HG03108 (cell line): ENCODE data around the gene UNC5C.

ENCODE experiments used
- ATAC-seq: cut with Tn5 transposase; IDR thresholded peaks from one replicate; pipeline ENCODE4 v1.9.1; 2021; ENCODE audit warnings: moderate library complexity; ENCODE audit not compliant: unreplicated experiment

UNC5C gene

DNA sequence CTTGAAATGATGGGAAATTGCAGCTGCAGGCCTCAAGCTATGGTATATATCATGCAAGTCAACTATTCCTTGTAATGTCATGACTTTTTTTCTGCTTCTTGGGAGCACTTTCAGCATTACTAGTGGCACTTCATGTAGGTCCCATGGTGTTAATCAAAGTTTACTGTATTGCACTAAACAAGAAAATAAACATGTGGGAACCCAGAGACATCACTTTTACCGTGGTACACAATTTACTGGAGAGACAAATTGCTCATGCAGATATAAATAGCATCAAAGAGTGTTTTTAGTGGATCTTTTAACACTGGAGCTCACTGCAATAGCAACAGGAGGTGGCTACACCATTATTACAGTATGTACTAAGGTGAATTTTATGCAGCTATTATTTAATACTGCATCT is 79.2 kb downstream of the UNC5C start:
- no peak for ATAC-seq

DNA sequence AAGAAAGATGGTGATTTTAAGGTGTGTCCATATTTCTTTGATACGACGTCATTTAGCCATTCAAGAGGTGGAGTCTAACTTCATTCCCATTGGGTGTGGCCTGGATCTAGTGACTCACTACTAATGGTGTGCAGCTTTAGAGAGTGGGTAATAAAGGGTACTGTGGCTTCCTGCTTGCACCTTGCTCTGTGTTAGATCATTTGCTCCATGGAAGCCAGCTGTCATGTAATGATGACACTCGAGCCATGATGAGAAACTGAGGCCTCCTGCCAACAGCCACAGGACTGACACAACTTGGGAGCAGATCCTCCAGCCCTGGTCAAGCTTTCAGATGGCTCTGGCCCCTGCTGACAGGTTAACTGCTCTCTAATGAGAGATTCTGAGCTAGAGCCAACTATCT is 82.0 kb downstream of the UNC5C start:
- no peak for ATAC-seq

DNA sequence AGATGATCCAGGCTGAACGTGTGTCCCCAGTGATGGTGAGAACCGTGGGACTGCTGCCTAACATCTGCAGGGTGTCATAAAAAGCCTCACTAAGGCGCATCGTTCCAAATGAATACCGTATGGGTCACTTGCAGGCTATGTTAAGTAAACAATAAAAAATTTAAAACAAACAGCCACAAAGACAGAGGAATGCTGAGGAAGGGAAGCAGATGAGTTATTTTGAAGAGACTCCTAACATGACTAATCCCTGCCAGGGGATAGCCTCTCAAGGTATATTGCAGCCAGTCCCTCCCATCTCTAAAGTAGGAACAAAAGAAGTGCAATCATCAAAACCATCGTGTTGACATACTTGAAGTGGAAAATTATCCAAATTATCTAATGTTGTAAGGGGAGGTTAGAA is 83.8 kb downstream of the UNC5C start:
- ATAC-seq: no peak

DNA sequence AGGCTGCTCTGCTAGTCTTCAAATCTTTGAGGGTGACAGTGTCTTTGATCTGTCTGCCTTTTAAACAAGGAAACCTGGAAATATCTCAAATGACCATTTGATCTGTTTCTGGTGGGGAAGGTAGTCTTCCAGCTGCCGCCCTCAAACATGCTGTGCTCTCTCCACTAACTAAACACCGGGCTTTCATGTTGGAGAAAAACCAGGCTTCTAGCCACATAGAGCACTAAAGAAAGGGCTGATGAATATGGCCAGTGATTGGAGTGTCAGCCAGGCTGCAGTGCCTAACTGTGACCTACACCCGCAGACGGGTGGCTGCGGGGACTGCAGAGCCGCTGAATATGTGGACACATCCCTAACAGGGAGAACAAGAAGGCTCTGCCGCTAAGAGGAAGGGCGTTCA is 85.9 kb downstream of the UNC5C start:
- no peak for ATAC-seq

DNA sequence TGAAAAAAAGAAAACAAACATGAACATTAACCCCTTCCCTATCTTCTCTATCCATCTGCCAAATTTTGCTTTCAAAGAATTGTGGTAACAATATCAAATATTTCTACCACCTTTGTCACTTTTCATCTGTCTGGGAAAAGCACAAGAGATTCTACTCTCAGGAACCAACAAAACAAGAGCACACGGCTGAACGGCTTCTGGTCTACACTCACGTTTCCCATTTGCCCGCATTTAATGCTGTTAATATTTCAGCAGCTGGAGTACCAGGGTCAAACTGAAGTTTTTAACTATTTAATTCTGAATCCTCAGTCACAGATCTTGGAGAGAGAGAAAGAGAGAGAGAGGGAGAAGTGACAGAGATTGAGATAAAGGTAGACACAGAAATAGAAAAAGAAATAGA is 91.4 kb downstream of the UNC5C start:
- ATAC-seq: no peak

DNA sequence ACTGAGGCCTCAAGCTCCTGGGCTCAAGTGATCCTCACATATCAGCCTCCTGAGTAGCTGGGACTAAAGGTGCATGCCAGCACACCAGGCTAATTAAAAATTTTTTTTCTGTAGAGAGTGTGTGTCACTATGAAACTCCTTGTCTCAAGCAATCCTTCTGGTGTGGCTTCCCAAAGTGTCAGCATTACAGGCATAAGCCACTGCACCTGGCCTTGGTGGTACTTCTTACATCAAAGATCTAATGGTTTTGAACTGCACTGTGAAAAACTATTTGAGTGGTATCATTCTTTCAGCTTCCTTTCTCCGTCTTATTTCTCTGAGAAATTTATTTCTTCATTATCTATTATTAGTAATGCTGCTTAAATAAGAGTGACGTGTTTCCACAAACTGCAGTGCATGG is 98.5 kb downstream of the UNC5C start:
- no peak for ATAC-seq

DNA sequence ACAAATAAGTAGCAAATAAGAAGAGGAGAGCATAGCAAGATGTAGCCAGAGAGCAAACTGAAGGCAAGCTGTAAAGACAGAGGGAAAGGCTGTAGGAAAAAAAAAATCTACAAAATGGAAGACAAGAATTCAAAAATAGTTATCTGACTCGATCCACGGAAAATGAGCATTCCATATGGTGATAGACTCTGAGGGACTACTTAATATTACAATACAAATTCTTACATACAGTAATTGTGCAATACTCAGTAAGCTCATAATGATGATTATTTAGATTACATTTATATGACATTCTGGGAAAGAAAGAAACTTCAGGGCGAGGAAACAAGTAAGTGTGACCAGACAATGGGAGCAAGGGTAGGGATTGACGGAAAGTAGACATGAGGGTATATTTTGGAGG is 102.6 kb downstream of the UNC5C start:
- ATAC-seq: no peak

DNA sequence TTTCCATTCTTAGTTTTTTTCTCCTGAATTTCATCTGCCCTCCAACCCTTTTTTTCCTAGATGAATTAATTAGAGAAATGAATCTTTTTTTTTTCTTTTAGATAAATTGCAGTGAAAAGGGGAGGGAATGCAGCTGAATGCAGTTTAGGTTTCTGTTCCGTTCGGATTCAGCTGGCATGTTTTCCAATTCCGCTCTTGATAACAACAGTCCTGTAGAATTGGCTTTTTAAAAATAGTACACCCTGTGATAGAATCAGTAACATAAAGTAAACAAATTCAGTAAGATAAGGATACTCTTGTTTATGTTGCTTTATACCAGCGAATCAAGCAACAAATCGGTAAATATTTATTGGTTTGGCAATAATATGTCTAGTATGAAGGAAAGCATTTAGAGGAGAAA is 103.5 kb downstream of the UNC5C start:
- no peak for ATAC-seq

DNA sequence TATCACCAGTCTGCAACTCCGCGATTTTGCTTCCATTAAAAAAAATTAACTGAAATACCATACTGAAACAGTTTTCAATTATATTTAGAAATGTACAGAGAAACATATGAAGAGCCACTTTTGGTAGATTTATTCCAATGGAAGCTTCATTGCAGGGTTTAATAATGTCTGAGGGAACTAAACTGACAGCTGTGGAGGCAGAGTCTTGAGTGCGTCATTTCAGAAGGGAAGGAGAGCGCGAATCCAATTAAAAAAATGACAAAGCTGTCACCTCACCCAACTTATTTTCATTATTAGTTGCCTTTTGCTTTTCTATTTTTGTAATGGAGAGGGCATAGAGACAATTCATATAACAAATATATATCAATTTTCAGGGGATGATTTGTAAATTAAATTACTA is 104.0 kb downstream of the UNC5C start:
- no peak for ATAC-seq

DNA sequence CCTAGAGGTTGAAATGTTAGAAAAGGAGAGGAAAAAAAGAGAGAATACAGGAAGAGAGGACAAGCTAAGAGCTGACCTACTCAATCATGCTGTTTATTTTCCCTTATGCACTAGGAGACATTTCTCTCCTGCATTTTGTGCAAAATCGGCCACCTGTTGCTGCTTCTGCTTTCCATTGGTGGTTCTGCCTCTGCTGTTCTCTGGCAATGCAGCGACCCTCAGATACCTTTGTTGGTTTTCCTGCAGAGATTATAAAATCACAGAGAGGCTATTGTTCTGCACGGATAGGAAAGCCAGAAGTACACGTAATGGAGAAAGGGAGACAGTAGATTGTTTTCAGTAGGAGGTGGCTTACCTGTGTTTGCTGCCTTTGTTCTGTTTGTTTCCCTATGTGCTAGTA is 108.9 kb downstream of the UNC5C start:
- no peak for ATAC-seq

DNA sequence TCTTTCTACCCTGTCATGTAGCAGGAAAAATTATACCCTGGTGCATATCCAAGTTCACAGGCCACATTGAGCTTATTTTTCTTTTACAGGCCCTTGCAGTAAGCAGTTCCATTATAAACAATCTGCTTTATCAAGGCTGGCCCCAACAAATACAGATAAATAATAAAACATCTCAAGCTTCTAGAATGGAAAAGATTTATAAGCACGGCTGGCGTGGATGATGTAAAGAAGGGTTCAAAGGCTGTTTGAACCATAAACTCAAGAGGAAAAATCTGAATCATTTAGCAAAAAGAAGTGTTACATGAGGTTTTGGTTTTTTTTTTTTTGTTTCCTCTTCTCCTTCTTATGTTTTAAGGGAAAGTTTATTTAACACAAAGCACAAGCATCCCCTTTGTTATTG is 109.7 kb downstream of the UNC5C start:
- no peak for ATAC-seq

DNA sequence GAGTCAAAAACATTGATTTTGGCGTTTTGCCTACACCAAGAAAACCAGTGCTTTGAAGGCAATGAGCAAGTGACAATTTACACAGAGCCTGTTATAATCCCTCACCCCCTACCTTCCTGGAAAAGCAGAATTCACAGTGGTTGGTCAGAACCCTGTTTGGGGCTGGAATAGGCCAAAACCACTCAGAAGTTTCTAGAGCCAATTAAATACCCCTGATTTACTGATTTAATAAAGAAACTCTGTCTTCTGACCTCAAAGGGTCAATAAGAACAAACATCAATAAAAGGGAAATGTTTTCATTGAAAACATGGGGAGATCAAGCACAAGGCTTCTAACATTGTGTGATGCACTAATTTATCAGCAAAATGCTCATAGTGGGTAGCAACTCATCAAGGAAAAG is 116.3 kb downstream of the UNC5C start:
- ATAC-seq: no peak

DNA sequence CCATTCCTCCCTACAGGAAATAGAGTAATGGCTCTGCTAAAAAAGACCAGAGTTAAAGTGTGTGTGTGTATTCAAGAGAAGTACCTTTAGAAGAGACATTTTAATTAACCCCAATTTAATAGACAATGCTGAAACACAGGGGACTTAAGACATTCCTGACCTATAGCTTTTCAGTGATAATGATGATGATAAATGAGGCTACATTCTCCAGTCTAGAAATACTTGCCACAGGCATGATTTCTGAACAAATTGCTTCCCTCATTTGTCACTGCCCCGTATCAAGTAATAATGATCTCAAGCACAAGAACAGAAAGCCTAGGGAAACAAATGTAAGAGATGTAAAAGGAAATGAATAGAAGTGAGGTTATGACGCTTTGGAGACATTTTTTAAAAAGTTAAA is 117.1 kb downstream of the UNC5C start:
- ATAC-seq: no peak

DNA sequence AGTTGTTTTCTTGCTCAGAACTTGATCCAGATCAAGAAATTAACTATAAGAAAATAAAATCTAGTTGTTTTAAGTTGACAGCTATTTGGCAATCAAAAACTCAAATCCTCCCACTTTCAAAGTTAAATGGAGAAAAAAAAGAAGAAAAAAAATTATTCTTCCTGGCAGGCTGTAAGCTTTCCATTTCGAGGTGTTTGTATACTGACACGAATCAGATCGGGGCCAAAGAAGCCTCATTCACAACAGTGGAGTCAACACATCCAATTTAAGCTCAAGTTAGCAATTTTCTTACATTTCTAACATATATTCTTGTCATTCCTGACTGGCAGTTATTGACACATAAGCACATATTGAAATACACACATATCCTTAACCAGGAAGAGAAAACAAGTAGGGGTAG is 119.4 kb downstream of the UNC5C start:
- ATAC-seq: no peak

DNA sequence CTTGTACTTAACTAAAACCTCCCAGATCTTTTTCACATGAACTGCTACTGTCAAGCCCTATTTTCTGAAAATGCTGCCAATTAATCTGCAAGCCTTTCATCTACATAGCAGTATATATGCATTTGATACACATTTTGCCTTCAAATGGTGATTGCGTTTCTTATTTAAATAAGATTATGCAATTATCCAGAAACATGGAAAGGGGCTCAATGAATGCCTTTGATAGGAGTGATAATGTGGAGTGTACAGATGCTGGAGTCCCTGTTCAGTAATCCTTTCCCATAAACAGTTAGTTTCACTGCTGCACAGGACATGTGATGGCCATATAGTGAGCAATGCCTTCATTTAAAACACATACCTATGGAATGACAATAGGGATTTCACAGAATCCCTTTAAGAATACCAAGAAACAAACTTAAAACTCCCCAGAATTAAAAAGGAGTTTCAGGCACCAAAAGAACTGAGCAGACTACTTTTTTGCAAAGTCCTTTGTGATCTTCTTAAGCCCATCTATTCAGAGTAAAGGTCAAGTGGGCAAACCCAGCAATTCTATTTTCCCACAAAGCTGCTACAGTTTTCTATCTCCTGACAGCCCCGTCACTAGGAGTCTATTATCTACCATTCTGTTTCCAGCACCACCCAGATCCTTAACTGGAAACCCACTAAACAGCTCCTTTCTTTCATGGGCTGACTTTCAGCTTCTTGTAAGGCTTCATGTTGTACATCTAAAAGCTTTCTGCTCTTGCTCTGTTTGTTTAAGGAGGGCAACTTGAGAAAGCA is 120.3 kb downstream of the UNC5C start:
- ATAC-seq: no peak

DNA sequence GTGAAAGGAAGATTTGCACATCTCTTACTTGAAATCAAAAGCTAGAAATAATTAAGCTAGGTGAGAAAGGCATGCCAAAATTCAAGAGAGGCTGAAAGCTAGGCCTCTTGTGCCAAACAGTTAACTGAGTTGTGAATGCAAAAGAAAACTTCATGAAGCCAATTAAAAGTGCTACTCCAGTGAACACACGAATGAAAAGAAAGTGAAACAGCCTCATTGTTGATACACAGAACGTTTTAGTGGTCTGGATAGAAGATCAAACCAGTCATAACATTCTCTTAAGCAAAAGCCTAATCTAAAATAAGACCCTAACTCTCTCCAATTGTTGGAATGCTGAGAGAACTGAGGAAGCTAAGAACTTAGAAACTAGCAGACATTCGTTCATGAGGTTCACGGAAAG is 122.3 kb downstream of the UNC5C start:
- ATAC-seq: no peak

DNA sequence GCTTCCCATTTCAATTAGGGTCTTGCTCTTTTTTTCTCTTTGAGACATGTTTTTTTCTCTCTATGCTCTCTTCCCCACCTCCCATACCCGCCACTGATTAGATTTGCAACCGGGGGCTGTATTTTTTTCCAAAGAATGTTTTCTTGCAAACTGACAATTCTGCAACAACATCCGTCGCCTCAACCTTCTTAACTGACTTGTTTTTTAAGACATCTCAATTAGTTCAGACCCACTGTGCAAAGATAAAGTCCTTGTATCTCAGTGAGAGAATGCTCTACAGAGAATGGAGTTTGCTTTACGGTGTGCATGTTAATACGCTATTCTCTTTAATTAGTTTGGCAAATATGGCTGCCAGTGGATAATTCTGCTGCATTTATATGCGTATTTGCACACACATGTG is 126.3 kb downstream of the UNC5C start:
- ATAC-seq: no peak

DNA sequence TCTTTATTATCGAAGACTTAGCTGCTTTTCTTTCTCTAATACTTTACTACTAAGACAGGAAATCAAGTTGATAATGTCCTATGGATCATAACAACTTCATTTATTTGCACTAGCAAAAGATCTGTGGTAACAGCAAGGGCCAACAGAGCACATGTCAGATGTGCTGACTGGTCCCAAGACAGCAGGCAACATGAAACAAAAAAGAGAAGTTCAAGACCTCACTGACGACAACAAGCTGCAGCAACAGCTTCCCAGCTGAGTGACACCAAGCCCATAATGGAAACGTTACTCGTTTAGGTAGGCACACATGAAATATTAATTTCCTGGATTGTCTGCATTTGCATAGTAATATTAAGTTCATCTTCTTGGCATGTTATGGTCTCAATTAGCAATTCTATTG is 126.9 kb downstream of the UNC5C start:
- no peak for ATAC-seq

DNA sequence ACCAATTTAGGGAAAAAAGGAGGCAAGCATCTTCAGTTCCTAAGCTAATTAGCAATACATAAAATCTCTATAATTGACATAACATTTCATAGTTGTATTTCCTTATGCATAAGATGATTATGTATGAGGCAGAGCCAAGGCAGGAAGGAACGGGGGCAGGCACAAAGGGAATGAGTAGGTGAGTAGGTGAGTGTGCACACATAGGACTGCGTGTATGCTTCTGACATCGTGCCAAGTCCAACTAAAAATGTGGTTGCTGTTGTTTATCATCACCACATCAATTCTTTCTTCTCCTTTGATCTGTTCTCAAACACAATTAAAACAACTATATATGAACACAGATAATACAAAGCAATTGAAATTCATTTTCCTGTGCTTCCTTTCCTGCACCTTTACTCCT is 131.2 kb downstream of the UNC5C start:
- no peak for ATAC-seq

DNA sequence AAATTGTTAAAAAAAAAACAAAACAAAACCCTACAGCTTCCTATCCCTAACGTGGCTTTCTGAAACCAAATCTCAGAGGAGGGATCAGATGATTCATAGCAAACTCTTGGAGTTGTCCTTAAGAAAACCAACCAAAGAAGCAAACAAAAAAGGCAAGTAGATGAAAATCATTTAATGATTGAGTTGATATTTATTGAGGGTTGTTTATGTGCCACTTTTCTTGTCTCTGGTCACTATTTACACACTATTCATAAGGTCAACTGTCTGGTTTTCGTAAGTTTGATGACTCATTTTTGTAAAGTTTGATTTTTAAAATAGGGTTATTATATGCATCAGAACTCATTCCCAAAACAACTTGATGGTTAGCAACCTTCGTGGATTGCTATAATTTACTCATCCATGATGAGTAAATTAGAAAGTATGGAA is 133.4 kb downstream of the UNC5C start:
- ATAC-seq: no peak

DNA sequence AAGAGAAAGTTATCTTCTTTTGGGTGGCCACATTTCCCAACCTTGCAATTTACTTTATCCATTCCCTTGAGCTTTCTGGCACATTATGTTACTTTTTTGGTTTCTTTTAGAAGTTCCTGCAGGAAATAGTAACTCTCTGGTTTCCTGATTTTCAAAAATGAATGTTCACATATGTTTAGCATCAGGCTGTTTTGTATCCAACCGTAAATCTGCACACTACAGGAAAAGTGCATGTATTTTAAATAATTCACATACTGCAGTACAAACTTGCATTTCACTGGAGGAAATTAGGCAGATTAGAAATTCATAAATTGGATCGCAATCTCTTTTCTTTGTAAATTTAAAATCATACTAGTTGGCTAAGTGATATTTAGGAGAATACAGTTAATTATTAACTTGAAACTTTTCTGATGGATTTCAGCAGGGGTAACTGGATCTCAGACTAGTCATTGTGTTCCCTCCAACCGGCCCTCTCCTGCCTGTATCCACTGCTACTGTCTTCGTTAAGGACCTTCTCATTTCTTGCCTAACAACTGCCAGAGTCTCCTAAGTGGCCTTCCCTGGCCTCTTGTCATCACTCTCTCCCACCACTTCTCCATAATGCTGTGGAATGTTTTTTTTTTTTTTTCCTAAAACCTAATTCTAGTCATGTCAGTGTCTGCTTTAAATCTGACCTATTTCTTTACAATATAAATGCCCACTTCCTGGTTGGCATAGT is 137.2 kb downstream of the UNC5C start:
- no peak for ATAC-seq

DNA sequence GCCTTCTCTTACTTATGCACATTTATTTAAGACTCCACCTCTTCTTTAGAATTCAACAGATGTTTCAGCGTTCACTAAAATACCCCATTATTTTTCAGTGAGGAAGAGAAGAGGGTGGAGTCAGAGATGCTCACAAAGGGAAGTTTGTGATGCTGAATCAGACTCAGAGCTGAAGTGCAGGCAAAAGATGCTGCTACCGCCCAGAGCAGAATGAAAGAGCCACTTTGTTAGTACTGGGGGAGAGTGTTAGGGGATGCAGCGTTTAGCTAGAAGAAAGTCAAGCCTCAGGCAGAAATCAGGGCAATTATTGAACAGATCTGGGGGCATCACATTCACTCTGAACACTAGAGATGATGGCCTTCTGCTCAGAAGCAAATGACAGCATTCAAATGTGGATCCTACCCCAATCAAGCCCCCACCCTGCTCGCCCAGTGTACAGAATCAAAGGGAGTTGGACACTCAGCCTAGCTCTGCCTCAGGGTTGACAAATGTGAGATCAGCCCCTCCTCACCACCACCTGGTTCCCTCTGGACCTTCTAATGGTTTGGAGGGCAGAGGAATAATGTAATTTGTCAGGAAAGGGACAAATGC is 138.3 kb downstream of the UNC5C start:
- no peak for ATAC-seq
